Panc1 (cell line): ENCODE results near the gene PPP4C. TPM values are rescaled to one million over a fixed set of nuclear protein-coding genes. Genes with fewer than 3 reads are reported as not detected.

ENCODE experiments used
- ATAC-seq: fragments of 200-7000 bp; cut with Tn5 transposase; 2 replicates; pipeline ENCODE4 v1.9.1; 2020; ENCODE audit warnings: mild to moderate bottlenecking, moderate library complexity
- BruUV-seq: library from RNA; stranded (reverse); fragments of 400-500 nt; replicated peaks from 2 replicates; lab custom pipeline; 2021; lab: Mats Ljungman, UMichigan
- CTCF ChIA-PET: fragments of 300-600 bp; sonication (Branson Sonifier 250); formaldehyde crosslinking; loops from one replicate; lab custom pipeline; 2022; ENCODE audit warnings: antibody characterized with exemption; lab: Charles Lee
- POLR2A ChIA-PET: fragments of 300-600 bp; sonication (Branson Sonifier 250); formaldehyde crosslinking; loops from one replicate; lab custom pipeline; 2022; ENCODE audit warnings: antibody characterized with exemption; lab: Charles Lee
- DNase-seq: peaks from one replicate; pipeline ENCODE4 v3.0.0-alpha.2; 2010; ENCODE audit warnings: low read depth, low spot score
- H3K27ac ChIP-seq: 2 replicates; pipeline ENCODE4 v1.5.1; 2011; ENCODE audit warnings: mild to moderate bottlenecking, low read length, inconsistent platforms
- H3K27me3 ChIP-seq: fragments of 200-500 bp; sonication (Bioruptor generic); 2 replicates; pipeline ENCODE4 v1.6.0; 2014; ENCODE audit warnings: low read length, inconsistent platforms; ENCODE audit not compliant: control insufficient read depth, insufficient read depth
- H3K36me3 ChIP-seq: fragments of 200-500 bp; sonication (Bioruptor generic); 2 replicates; pipeline ENCODE4 v1.5.1; 2014; ENCODE audit warnings: inconsistent platforms, mild to moderate bottlenecking, low read length, moderate library complexity; ENCODE audit not compliant: control insufficient read depth, insufficient read depth
- H3K4me1 ChIP-seq: 2 replicates; pipeline ENCODE4 v1.5.1; 2011; ENCODE audit warnings: inconsistent platforms, mild to moderate bottlenecking, low read length, moderate library complexity; ENCODE audit not compliant: control insufficient read depth, insufficient read depth
- H3K4me3 ChIP-seq, 2 experiments: 2 replicates each; pipeline ENCODE4 v1.5.1; 2011 to 2012; ENCODE audit warnings: low read depth in 2 of 2, low read length in 2 of 2, mild to moderate bottlenecking in 2 of 2, inconsistent platforms in 1 of 2, moderate library complexity in 1 of 2
- H3K9me3 ChIP-seq: fragments of 200-500 bp; sonication (Bioruptor generic); 2 replicates; pipeline ENCODE4 v1.5.1; 2014; ENCODE audit warnings: low read depth, mild to moderate bottlenecking, inconsistent platforms, low read length, moderate library complexity; ENCODE audit not compliant: control insufficient read depth, insufficient read depth
- POLR2AphosphoS5 ChIP-seq: IDR thresholded peaks from 2 replicates; pipeline ENCODE4 v1.6.1; 2012; ENCODE audit warnings: mild to moderate bottlenecking, low read depth, low read length, moderate library complexity
- SIN3A ChIP-seq: IDR thresholded peaks from 2 replicates; pipeline ENCODE4 v1.6.1; 2012; ENCODE audit warnings: low read depth, mild to moderate bottlenecking, low read length, moderate library complexity, borderline replicate concordance; ENCODE audit not compliant: insufficient read depth
- TCF7L2 ChIP-seq: IDR thresholded peaks from 2 replicates; pipeline ENCODE4 v1.6.1; 2011; ENCODE audit warnings: mild to moderate bottlenecking, low read depth, low read length, inconsistent platforms
- in situ Hi-C: cut with HindIII; loops from 2 replicates; pipeline ENCODE4 v1.10.0; 2016; ENCODE audit warnings: low sequenced_read_pairs, low pct_unique_long_range_greater_than_20kb
- intact Hi-C: fragments of 100-400 bp; cut with micrococcal nuclease; formaldehyde crosslinking; loops from one replicate; pipeline ENCODE4 v1.10.0; 2022; ENCODE audit not compliant: unreplicated experiment
- total RNA-seq: library from RNA; stranded (reverse); gene quantifications from one replicate; pipeline ENCODE4 v1.2.1, GENCODE V29; 2021; ENCODE audit not compliant: unreplicated experiment
- TF ChIP-seq, protein P1 (sequence below): fragments of 450-650 bp; IDR thresholded peaks from 2 replicates; pipeline ENCODE4 v1.5.1; 2017; ENCODE audit warnings: mild to moderate bottlenecking
- TF ChIP-seq, protein P2 (sequence below), 2 experiments: IDR thresholded peaks; 2 replicates each; pipeline ENCODE4 v1.6.1; 2011 to 2012; ENCODE audit warnings: low read depth in 2 of 2, control low read depth in 1 of 2, low read length in 1 of 2, mild to moderate bottlenecking in 1 of 2, moderate library complexity in 1 of 2; ENCODE audit not compliant: insufficient read depth in 1 of 2

The PPP4C gene
- total RNA-seq, 1 experiment from 2014 or later, result 186 TPM

DNA sequence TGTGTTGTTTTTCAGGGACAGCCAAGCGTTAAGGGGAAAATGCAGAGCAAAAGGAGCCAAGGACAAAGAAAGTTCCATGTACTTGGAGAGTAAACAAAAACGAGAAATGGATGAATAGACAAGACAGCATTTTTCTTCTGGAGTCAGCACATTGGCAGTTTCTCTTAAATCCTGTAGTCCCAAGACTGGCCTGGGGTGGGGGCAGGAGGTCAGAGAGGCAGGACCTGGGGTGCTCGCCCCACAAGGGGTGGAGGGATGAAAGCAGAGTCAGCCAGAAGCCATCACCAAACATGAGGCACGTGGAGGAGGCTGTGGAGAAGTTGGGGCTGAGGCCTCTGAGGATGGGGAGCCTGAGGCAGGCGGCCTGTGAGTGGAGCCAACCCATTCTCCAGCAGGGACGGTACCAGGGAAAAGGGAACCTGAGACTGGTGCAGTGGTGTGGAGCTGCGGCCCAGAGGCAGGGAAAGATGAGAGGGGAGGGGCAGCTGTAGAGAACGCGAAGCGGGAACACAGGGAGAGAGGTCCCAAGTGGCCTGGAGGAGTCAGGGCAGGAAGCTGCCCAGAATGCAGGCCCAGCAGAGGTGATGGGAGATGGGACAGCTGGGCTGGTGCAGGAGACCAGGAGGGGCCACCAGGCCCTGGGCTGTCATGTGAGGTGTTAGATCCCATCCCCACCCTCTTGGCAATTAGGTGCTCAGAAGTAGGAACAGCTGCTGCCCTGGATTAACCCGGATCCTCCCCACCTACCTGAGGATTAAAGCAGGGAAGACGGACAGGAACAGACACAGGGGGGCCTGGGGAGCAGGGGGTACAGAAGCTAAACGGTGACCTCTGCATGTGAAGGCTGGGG, 48.0 kb upstream of the PPP4C start:
- DNase-seq (no peak), ATAC-seq (no peak)
- in situ Hi-C loops (no loop called here), intact Hi-C loops (loop anchor here (5.0 to 10.0 kb wide), 2 partner anchors 113 to 336 kb away; no protein-coding TSS in a partner anchor)
- no peak overlapping the region for H3K4me3 ChIP-seq
- no peak overlapping the region for H3K27ac ChIP-seq
- no peaks in the 10 kb centered on the region for H3K27me3 ChIP-seq
- no peaks in the 10 kb centered on the region for H3K9me3 ChIP-seq
- peaks cover 9% of the 10 kb centered on the region for H3K4me1 ChIP-seq
- POLR2A ChIA-PET, result no interaction called here
- CTCF ChIA-PET, result no interaction called here
- TF ChIP-seq TCF7L2, result no peak
- TF ChIP-seq, protein P1, sequence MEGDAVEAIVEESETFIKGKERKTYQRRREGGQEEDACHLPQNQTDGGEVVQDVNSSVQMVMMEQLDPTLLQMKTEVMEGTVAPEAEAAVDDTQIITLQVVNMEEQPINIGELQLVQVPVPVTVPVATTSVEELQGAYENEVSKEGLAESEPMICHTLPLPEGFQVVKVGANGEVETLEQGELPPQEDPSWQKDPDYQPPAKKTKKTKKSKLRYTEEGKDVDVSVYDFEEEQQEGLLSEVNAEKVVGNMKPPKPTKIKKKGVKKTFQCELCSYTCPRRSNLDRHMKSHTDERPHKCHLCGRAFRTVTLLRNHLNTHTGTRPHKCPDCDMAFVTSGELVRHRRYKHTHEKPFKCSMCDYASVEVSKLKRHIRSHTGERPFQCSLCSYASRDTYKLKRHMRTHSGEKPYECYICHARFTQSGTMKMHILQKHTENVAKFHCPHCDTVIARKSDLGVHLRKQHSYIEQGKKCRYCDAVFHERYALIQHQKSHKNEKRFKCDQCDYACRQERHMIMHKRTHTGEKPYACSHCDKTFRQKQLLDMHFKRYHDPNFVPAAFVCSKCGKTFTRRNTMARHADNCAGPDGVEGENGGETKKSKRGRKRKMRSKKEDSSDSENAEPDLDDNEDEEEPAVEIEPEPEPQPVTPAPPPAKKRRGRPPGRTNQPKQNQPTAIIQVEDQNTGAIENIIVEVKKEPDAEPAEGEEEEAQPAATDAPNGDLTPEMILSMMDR, result no peak
- TF ChIP-seq SIN3A, result no peak
- TF ChIP-seq, protein P2, sequence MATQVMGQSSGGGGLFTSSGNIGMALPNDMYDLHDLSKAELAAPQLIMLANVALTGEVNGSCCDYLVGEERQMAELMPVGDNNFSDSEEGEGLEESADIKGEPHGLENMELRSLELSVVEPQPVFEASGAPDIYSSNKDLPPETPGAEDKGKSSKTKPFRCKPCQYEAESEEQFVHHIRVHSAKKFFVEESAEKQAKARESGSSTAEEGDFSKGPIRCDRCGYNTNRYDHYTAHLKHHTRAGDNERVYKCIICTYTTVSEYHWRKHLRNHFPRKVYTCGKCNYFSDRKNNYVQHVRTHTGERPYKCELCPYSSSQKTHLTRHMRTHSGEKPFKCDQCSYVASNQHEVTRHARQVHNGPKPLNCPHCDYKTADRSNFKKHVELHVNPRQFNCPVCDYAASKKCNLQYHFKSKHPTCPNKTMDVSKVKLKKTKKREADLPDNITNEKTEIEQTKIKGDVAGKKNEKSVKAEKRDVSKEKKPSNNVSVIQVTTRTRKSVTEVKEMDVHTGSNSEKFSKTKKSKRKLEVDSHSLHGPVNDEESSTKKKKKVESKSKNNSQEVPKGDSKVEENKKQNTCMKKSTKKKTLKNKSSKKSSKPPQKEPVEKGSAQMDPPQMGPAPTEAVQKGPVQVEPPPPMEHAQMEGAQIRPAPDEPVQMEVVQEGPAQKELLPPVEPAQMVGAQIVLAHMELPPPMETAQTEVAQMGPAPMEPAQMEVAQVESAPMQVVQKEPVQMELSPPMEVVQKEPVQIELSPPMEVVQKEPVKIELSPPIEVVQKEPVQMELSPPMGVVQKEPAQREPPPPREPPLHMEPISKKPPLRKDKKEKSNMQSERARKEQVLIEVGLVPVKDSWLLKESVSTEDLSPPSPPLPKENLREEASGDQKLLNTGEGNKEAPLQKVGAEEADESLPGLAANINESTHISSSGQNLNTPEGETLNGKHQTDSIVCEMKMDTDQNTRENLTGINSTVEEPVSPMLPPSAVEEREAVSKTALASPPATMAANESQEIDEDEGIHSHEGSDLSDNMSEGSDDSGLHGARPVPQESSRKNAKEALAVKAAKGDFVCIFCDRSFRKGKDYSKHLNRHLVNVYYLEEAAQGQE (IDR thresholded peaks at IDR 0.05; ENCODE audit: insufficient read depth in 1 of 2, low read depth in 2 of 2, low read length in 1 of 2), result no peak
- no peak for TF ChIP-seq POLR2AphosphoS5
- BruUV-seq, result no TSS peak
- H3K36me3 ChIP-seq, result no peaks in the 10 kb centered on the region

DNA sequence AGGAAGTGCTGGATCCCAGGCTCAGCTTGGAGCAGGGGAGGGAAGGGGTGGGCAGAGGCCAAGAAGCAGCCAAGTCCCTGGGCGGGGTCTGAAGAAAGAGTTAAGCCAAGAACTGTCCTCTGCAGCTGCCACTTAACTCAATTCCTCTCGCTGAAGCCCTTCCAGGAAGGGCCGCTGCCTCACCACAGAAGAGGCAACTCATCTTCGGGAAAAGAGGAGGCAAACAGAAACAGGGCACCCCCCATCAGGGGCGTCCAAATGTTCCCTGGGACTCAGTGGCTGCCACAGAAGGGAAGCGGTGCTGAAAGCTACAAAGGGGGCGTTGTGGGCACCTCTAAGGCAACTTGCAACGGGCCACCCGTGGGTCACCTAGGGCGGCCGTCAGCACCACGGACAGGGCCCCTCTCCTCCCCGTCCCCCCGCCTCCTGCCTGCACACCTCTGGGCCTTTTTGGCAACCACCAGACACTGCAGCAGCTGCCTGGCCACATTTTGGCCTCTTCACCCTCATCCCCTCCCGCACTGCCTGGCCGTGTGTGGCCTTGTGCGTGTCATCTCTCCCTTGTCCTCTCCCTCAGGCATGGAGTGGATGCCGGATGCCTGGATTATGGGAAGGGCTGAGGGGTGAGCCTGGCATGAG, 47.2 kb upstream of the PPP4C start:
- Histone ChIP-seq H3K4me3 (no peak overlapping the region), H3K27me3 (no peaks in the 10 kb centered on the region), H3K4me1 (peaks cover 9% of the 10 kb centered on the region), H3K27ac (no peak overlapping the region), H3K36me3 (no peaks in the 10 kb centered on the region), H3K9me3 (no peaks in the 10 kb centered on the region)
- ChIA-PET CTCF (no interaction called here), POLR2A (no interaction called here)
- TF ChIP-seq, protein P1, result no peak
- TF ChIP-seq POLR2AphosphoS5 (no peak), SIN3A (no peak), TCF7L2 (no peak)
- TF ChIP-seq, protein P2 (IDR thresholded peaks at IDR 0.05; ENCODE audit: insufficient read depth in 1 of 2, low read depth in 2 of 2, low read length in 1 of 2), result peak; percentile 96
- in situ Hi-C loops, result no loop called here
- ATAC-seq (no peak), DNase-seq (no peak)
- no TSS peak for BruUV-seq
- intact Hi-C loops, result loop anchor here (5.0 to 10.0 kb wide), 2 partner anchors 114 to 336 kb away; no protein-coding TSS in a partner anchor
